ENCODE data around the gene ARL15.
A peak's percentile ranks its signal among the peaks of the same experiment; 100 is the strongest.

ARL15 gene

GRCh38 chr5:54205453-54205852 is 104.9 kb downstream of the ARL15 start:
- DNase-seq (ENCODE audit: low read depth): no peak

GRCh38 chr5:54197018-54197417 is 113.4 kb downstream of the ARL15 start:
- DNase-seq (ENCODE audit: low read depth): no peak

- DNase-seq (ENCODE audit: low read depth): no peak
Measured at GRCh38 chr5:54195701-54196100, 114.7 kb downstream of the ARL15 start.

GRCh38 chr5:54194318-54194717 is 116.1 kb downstream of the ARL15 start:
- no peak for DNase-seq (ENCODE audit: low read depth)

GRCh38 chr5:54187694-54188093 is 122.7 kb downstream of the ARL15 start:
- no peak for DNase-seq (ENCODE audit: low read depth)

GRCh38 chr5:54186912-54187445 is 123.4 kb downstream of the ARL15 start:
- no peak for DNase-seq (ENCODE audit: low read depth)

GRCh38 chr5:54186108-54186507 is 124.3 kb downstream of the ARL15 start:
- DNase-seq (ENCODE audit: low read depth): no peak

- no peak for DNase-seq (ENCODE audit: low read depth)
Measured at GRCh38 chr5:54184806-54185205, 125.6 kb downstream of the ARL15 start.

GRCh38 chr5:54180630-54181031 is 129.7 kb downstream of the ARL15 start:
- peak; percentile 68 for DNase-seq (ENCODE audit: low read depth)

- no peak for DNase-seq (ENCODE audit: low read depth)
Measured at GRCh38 chr5:54178991-54179390, 131.4 kb downstream of the ARL15 start.

GRCh38 chr5:54178207-54178606 is 132.2 kb downstream of the ARL15 start:
- no peak for DNase-seq (ENCODE audit: low read depth)

GRCh38 chr5:54177058-54177457 is 133.3 kb downstream of the ARL15 start:
- no peak for DNase-seq (ENCODE audit: low read depth)

- peak; percentile 30 for DNase-seq (ENCODE audit: low read depth)
Measured at GRCh38 chr5:54176066-54176830, 134.1 kb downstream of the ARL15 start.

- DNase-seq (ENCODE audit: low read depth): no peak
Measured at GRCh38 chr5:54173251-54173650, 137.1 kb downstream of the ARL15 start.

GRCh38 chr5:54171645-54172384 is 138.6 kb downstream of the ARL15 start:
- no peak for DNase-seq (ENCODE audit: low read depth)

GRCh38 chr5:54165687-54166086 is 144.7 kb downstream of the ARL15 start:
- no peak for DNase-seq (ENCODE audit: low read depth)

- DNase-seq (ENCODE audit: low read depth): no peak
Measured at GRCh38 chr5:54162184-54162583, 148.2 kb downstream of the ARL15 start.

GRCh38 chr5:54160329-54160728 is 150.0 kb downstream of the ARL15 start:
- DNase-seq (ENCODE audit: low read depth): no peak

GRCh38 chr5:54159893-54160195 is 150.5 kb downstream of the ARL15 start:
- no peak for DNase-seq (ENCODE audit: low read depth)

- DNase-seq (ENCODE audit: low read depth): no peak
Measured at GRCh38 chr5:54159153-54159892, 151.1 kb downstream of the ARL15 start.

GRCh38 chr5:54156577-54156976 is 153.8 kb downstream of the ARL15 start:
- no peak for DNase-seq (ENCODE audit: low read depth)

GRCh38 chr5:54150841-54151240 is 159.5 kb downstream of the ARL15 start:
- DNase-seq (ENCODE audit: low read depth): no peak

- no peak for DNase-seq (ENCODE audit: low read depth)
Measured at GRCh38 chr5:54148858-54149257, 161.5 kb downstream of the ARL15 start.
